HEK293 (cell line): ENCODE results near the gene GNG12.

ENCODE experiments used
- CTCF ChIA-PET: fragments of 350-600 bp; formaldehyde crosslinking; extraction: SDS; loops from one replicate; lab custom pipeline; 2021; ENCODE audit warnings: antibody characterized with exemption; lab: Yijun Ruan, JAX
- POLR2A ChIA-PET: fragments of 300-600 bp; formaldehyde crosslinking; extraction: SDS; loops from one replicate; lab custom pipeline; 2020; ENCODE audit warnings: antibody characterized with exemption, inconsistent platforms; lab: Yijun Ruan, JAX
- H3K27ac ChIP-seq: fragments of 200-500 bp; sonication (Bioruptor generic); 2 replicates; pipeline ENCODE4 v1.5.1; 2014; ENCODE audit warnings: low read depth, low read length, control low read depth, inconsistent platforms; ENCODE audit errors: extremely low read depth
- H3K36me3 ChIP-seq, 2 experiments: fragments of 200-500 bp in 1 of 2; sonication (Bioruptor generic) in 1 of 2; 1 replicate in 1 of 2; 2 replicates in 1 of 2; pipeline ENCODE4 v1.5.1; 2014 to 2017; ENCODE audit warnings: inconsistent platforms in 2 of 2, low read length in 2 of 2; ENCODE audit not compliant: control insufficient read depth in 2 of 2, insufficient read depth in 1 of 2
- H3K4me1 ChIP-seq: fragments of 200-500 bp; sonication (Bioruptor generic); 2 replicates; pipeline ENCODE4 v1.5.1; 2014; ENCODE audit warnings: mild to moderate bottlenecking, low read length, inconsistent platforms; ENCODE audit not compliant: control insufficient read depth, insufficient read depth
- H3K4me3 ChIP-seq: 2 replicates; pipeline ENCODE4 v1.5.1; 2011; ENCODE audit warnings: low read depth, mild to moderate bottlenecking, control low read depth, low read length, moderate library complexity
- H3K9me3 ChIP-seq: fragments of 200-500 bp; sonication (Bioruptor generic); 2 replicates; pipeline ENCODE4 v1.5.1; 2014; ENCODE audit warnings: low read depth, low read length, inconsistent platforms; ENCODE audit not compliant: control insufficient read depth, insufficient read depth
- GLI4 ChIP-seq: fragments of 450-650 bp; formaldehyde crosslinking; IDR thresholded peaks from 2 replicates; pipeline ENCODE4 v1.5.1; 2016; ENCODE audit warnings: missing biosample characterization, missing genetic modification characterization
- MEIS1 ChIP-seq: sonication (generic); formaldehyde crosslinking; IDR thresholded peaks from 2 replicates; pipeline ENCODE4 v1.8.1; 2022; ENCODE audit warnings: missing genetic modification reagents, mild to moderate bottlenecking, borderline replicate concordance
- MYNN ChIP-seq: fragments of 450-650 bp; formaldehyde crosslinking; IDR thresholded peaks from 2 replicates; pipeline ENCODE4 v1.5.1; 2016; ENCODE audit warnings: missing biosample characterization, missing genetic modification characterization, borderline replicate concordance
- TCF7L2 ChIP-seq: IDR thresholded peaks from 2 replicates; pipeline ENCODE4 v1.6.1; 2011; ENCODE audit warnings: low read depth, mild to moderate bottlenecking, inconsistent platforms, low read length, moderate library complexity, borderline replicate concordance
- WT1 ChIP-seq: fragments of 450-650 bp; formaldehyde crosslinking; IDR thresholded peaks from 2 replicates; pipeline ENCODE4 v1.5.1; 2016; ENCODE audit warnings: missing biosample characterization, missing genetic modification characterization
- ZBTB17 ChIP-seq: fragments of 450-650 bp; formaldehyde crosslinking; IDR thresholded peaks from 2 replicates; pipeline ENCODE4 v1.5.1; 2016; ENCODE audit warnings: missing biosample characterization, missing genetic modification characterization
- ZBTB20 ChIP-seq: fragments of 450-650 bp; formaldehyde crosslinking; IDR thresholded peaks from 2 replicates; pipeline ENCODE4 v1.5.1; 2016; ENCODE audit warnings: missing biosample characterization, missing genetic modification characterization
- ZNF169 ChIP-seq: fragments of 450-650 bp; formaldehyde crosslinking; IDR thresholded peaks from 2 replicates; pipeline ENCODE4 v1.5.1; 2016; ENCODE audit warnings: missing biosample characterization, missing genetic modification characterization
- ZNF174 ChIP-seq: fragments of 450-650 bp; formaldehyde crosslinking; IDR thresholded peaks from 2 replicates; pipeline ENCODE4 v1.5.0; 2017; ENCODE audit warnings: missing biosample characterization, mild to moderate bottlenecking, missing genetic modification characterization
- ZNF239 ChIP-seq: fragments of 450-650 bp; formaldehyde crosslinking; IDR thresholded peaks from 2 replicates; pipeline ENCODE4 v1.5.1; 2016; ENCODE audit warnings: missing biosample characterization, missing genetic modification characterization
- ZNF423 ChIP-seq: fragments of 450-650 bp; formaldehyde crosslinking; IDR thresholded peaks from 2 replicates; pipeline ENCODE4 v1.5.1; 2016; ENCODE audit warnings: missing biosample characterization, missing genetic modification characterization
- ZNF530 ChIP-seq: fragments of 450-650 bp; formaldehyde crosslinking; IDR thresholded peaks from 2 replicates; pipeline ENCODE4 v1.5.1; 2016; ENCODE audit warnings: low read depth, missing biosample characterization, missing genetic modification characterization
- TF ChIP-seq, protein P1 (sequence below): fragments of 450-650 bp; formaldehyde crosslinking; IDR thresholded peaks from 2 replicates; pipeline ENCODE4 v1.5.1; 2016; ENCODE audit warnings: missing biosample characterization, missing genetic modification characterization, borderline replicate concordance
- TF ChIP-seq, protein P2 (sequence below): fragments of 450-650 bp; formaldehyde crosslinking; IDR thresholded peaks from 2 replicates; pipeline ENCODE4 v1.5.1; 2016; ENCODE audit warnings: missing biosample characterization, missing genetic modification characterization
- TF ChIP-seq, protein P3 (sequence below): fragments of 450-650 bp; formaldehyde crosslinking; IDR thresholded peaks from 2 replicates; pipeline ENCODE4 v1.5.1; 2016; ENCODE audit warnings: missing biosample characterization, missing genetic modification characterization
- TF ChIP-seq, protein P4 (sequence below): fragments of 450-650 bp; formaldehyde crosslinking; IDR thresholded peaks from 2 replicates; pipeline ENCODE4 v1.5.1; 2016; ENCODE audit warnings: missing biosample characterization, missing genetic modification characterization
- TF ChIP-seq, protein P5 (sequence below): fragments of 450-650 bp; formaldehyde crosslinking; IDR thresholded peaks from 2 replicates; pipeline ENCODE4 v1.5.1; 2016; ENCODE audit warnings: missing biosample characterization, missing genetic modification characterization
- TF ChIP-seq, protein P6 (sequence below): fragments of 450-650 bp; IDR thresholded peaks from 2 replicates; pipeline ENCODE4 v1.5.1; 2018; ENCODE audit warnings: missing biosample characterization, mild to moderate bottlenecking, missing genetic modification characterization
- TF ChIP-seq, protein P7 (sequence below): fragments of 450-650 bp; formaldehyde crosslinking; IDR thresholded peaks from 2 replicates; pipeline ENCODE4 v1.5.1; 2017; ENCODE audit warnings: missing biosample characterization, missing genetic modification characterization

Gene GNG12

DNA sequence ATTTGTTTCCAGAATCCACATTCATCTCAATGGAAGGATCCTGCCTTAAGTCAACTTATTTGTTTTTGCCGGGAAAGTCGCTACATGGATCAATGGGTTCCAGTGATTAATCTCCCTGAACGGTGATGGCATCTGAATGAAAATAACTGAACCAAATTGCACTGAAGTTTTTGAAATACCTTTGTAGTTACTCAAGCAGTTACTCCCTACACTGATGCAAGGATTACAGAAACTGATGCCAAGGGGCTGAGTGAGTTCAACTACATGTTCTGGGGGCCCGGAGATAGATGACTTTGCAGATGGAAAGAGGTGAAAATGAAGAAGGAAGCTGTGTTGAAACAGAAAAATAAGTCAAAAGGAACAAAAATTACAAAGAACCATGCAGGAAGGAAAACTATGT, 145.6 kb downstream of the GNG12 start:
- peaks cover 8% of the 10 kb centered on the region; the same call in 1 of the 2 replicates for H3K4me1 ChIP-seq
- no peaks in the 10 kb centered on the region for H3K9me3 ChIP-seq
- H3K4me3 ChIP-seq, result peak overlapping the region; percentile 92
- no peak overlapping the region for H3K27ac ChIP-seq
- no peak for TF ChIP-seq TCF7L2
- no peak for TF ChIP-seq ZNF530 (tag by site-specific recombination)
- 0 out of 2 replicates have a peak, but pooled peaks have one; percentile 16 for TF ChIP-seq ZBTB17 (tag by site-specific recombination)
- TF ChIP-seq, protein P1, sequence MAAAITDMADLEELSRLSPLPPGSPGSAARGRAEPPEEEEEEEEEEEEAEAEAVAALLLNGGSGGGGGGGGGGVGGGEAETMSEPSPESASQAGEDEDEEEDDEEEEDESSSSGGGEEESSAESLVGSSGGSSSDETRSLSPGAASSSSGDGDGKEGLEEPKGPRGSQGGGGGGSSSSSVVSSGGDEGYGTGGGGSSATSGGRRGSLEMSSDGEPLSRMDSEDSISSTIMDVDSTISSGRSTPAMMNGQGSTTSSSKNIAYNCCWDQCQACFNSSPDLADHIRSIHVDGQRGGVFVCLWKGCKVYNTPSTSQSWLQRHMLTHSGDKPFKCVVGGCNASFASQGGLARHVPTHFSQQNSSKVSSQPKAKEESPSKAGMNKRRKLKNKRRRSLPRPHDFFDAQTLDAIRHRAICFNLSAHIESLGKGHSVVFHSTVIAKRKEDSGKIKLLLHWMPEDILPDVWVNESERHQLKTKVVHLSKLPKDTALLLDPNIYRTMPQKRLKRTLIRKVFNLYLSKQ, result no peak
- TF ChIP-seq WT1, result peak; percentile 57; the same call in 1 of the 2 replicates
- peak; percentile 53; the same call in 1 of the 2 replicates for TF ChIP-seq ZBTB20 (tag by site-specific recombination)
- peaks cover 14 to 56% of the 10 kb centered on the region in 2 experiments; a peak in 2 of 3 replicates for H3K36me3 ChIP-seq
- ChIA-PET POLR2A (interaction anchor here (1.1 to 4.8 kb wide), 4 partner anchors 12 to 126 kb away, joined by 3 to 77 read pairs (median 32); no protein-coding TSS in a partner anchor), CTCF (interaction anchor here (1.0 to 4.9 kb wide), 3 partner anchors 117 to 152 kb away, joined by 3 to 41 read pairs (median 4); no protein-coding TSS in a partner anchor)

DNA sequence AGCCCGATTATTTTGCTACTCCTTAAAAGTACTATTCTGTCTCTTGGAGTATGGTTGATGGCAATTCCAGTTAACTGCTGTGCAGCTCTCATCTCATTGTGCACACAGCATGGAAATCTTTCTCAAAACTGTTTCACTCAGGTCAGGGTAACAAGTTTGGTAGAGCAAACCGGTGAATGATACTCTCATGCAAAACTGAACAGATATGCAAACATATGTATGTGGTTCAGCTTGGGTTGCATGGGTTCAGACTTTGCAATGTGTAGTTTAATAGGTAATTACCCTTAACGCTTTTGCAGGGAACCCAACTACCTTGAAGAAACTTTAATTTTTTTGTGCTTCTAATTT, 146.1 kb downstream of the GNG12 start:
- CTCF ChIA-PET, result interaction anchor here (0.7 to 4.9 kb wide), 5 partner anchors 73 to 286 kb away, joined by 3 to 41 read pairs (median 4); no protein-coding TSS in a partner anchor
- peaks cover 8% of the 10 kb centered on the region; the same call in 1 of the 2 replicates for H3K4me1 ChIP-seq
- H3K9me3 ChIP-seq, result no peaks in the 10 kb centered on the region
- POLR2A ChIA-PET, result interaction anchor here (0.5 to 4.8 kb wide), 12 partner anchors 7 to 149 kb away, joined by 3 to 77 read pairs (median 4); no protein-coding TSS in a partner anchor
- H3K4me3 ChIP-seq, result peak overlapping the region; percentile 92
- H3K27ac ChIP-seq, result peak overlapping the region; percentile 96
- peaks cover 14 to 56% of the 10 kb centered on the region in 2 experiments; a peak in 2 of 3 replicates for H3K36me3 ChIP-seq
- TF ChIP-seq, protein P2, sequence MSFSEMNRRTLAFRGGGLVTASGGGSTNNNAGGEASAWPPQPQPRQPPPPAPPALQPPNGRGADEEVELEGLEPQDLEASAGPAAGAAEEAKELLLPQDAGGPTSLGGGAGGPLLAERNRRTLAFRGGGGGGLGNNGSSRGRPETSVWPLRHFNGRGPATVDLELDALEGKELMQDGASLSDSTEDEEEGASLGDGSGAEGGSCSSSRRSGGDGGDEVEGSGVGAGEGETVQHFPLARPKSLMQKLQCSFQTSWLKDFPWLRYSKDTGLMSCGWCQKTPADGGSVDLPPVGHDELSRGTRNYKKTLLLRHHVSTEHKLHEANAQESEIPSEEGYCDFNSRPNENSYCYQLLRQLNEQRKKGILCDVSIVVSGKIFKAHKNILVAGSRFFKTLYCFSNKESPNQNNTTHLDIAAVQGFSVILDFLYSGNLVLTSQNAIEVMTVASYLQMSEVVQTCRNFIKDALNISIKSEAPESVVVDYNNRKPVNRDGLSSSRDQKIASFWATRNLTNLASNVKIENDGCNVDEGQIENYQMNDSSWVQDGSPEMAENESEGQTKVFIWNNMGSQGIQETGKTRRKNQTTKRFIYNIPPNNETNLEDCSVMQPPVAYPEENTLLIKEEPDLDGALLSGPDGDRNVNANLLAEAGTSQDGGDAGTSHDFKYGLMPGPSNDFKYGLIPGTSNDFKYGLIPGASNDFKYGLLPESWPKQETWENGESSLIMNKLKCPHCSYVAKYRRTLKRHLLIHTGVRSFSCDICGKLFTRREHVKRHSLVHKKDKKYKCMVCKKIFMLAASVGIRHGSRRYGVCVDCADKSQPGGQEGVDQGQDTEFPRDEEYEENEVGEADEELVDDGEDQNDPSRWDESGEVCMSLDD (tag by site-specific recombination), result no peak
- TF ChIP-seq, protein P3, sequence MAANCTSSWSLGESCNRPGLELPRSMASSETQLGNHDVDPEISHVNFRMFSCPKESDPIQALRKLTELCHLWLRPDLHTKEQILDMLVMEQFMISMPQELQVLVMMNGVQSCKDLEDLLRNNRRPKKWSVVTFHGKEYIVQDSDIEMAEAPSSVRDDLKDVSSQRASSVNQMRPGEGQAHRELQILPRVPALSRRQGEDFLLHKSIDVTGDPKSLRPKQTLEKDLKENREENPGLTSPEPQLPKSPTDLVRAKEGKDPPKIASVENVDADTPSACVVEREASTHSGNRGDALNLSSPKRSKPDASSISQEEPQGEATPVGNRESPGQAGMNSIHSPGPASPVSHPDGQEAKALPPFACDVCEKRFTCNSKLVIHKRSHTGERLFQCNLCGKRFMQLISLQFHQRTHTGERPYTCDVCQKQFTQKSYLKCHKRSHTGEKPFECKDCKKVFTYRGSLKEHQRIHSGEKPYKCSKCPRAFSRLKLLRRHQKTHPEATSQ (tag by site-specific recombination), result no peak
- no peak for TF ChIP-seq MYNN (tag by site-specific recombination)
- TF ChIP-seq, protein P4, sequence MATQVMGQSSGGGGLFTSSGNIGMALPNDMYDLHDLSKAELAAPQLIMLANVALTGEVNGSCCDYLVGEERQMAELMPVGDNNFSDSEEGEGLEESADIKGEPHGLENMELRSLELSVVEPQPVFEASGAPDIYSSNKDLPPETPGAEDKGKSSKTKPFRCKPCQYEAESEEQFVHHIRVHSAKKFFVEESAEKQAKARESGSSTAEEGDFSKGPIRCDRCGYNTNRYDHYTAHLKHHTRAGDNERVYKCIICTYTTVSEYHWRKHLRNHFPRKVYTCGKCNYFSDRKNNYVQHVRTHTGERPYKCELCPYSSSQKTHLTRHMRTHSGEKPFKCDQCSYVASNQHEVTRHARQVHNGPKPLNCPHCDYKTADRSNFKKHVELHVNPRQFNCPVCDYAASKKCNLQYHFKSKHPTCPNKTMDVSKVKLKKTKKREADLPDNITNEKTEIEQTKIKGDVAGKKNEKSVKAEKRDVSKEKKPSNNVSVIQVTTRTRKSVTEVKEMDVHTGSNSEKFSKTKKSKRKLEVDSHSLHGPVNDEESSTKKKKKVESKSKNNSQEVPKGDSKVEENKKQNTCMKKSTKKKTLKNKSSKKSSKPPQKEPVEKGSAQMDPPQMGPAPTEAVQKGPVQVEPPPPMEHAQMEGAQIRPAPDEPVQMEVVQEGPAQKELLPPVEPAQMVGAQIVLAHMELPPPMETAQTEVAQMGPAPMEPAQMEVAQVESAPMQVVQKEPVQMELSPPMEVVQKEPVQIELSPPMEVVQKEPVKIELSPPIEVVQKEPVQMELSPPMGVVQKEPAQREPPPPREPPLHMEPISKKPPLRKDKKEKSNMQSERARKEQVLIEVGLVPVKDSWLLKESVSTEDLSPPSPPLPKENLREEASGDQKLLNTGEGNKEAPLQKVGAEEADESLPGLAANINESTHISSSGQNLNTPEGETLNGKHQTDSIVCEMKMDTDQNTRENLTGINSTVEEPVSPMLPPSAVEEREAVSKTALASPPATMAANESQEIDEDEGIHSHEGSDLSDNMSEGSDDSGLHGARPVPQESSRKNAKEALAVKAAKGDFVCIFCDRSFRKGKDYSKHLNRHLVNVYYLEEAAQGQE (tag by site-specific recombination), result no peak
- no peak for TF ChIP-seq ZNF423 (tag by site-specific recombination)
- no peak for TF ChIP-seq ZNF239
- TF ChIP-seq, protein P5, sequence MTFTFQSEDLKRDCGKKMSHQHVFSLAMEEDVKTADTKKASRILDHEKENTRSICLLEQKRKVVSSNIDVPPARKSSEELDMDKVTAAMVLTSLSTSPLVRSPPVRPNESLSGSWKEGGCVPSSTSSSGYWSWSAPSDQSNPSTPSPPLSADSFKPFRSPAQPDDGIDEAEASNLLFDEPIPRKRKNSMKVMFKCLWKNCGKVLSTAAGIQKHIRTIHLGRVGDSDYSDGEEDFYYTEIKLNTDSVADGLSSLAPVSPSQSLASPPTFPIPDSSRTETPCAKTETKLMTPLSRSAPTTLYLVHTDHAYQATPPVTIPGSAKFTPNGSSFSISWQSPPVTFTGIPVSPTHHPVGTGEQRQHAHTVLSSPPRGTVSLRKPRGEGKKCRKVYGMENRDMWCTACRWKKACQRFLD (tag by site-specific recombination), result no peak
- no peak for TF ChIP-seq ZNF169
- TF ChIP-seq ZNF174, result no peak
- TF ChIP-seq MEIS1, result no peak
- TF ChIP-seq, protein P6, sequence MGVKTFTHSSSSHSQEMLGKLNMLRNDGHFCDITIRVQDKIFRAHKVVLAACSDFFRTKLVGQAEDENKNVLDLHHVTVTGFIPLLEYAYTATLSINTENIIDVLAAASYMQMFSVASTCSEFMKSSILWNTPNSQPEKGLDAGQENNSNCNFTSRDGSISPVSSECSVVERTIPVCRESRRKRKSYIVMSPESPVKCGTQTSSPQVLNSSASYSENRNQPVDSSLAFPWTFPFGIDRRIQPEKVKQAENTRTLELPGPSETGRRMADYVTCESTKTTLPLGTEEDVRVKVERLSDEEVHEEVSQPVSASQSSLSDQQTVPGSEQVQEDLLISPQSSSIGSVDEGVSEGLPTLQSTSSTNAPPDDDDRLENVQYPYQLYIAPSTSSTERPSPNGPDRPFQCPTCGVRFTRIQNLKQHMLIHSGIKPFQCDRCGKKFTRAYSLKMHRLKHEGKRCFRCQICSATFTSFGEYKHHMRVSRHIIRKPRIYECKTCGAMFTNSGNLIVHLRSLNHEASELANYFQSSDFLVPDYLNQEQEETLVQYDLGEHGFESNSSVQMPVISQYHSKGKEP (tag by site-specific recombination), result no peak
- no peak for TF ChIP-seq GLI4 (tag by site-specific recombination)
- TF ChIP-seq, protein P7, sequence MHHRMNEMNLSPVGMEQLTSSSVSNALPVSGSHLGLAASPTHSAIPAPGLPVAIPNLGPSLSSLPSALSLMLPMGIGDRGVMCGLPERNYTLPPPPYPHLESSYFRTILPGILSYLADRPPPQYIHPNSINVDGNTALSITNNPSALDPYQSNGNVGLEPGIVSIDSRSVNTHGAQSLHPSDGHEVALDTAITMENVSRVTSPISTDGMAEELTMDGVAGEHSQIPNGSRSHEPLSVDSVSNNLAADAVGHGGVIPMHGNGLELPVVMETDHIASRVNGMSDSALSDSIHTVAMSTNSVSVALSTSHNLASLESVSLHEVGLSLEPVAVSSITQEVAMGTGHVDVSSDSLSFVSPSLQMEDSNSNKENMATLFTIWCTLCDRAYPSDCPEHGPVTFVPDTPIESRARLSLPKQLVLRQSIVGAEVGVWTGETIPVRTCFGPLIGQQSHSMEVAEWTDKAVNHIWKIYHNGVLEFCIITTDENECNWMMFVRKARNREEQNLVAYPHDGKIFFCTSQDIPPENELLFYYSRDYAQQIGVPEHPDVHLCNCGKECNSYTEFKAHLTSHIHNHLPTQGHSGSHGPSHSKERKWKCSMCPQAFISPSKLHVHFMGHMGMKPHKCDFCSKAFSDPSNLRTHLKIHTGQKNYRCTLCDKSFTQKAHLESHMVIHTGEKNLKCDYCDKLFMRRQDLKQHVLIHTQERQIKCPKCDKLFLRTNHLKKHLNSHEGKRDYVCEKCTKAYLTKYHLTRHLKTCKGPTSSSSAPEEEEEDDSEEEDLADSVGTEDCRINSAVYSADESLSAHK (tag by site-specific recombination), result no peak
